ENCODE measurements around the gene UGT1A7.

The UGT1A7 gene

DNA sequence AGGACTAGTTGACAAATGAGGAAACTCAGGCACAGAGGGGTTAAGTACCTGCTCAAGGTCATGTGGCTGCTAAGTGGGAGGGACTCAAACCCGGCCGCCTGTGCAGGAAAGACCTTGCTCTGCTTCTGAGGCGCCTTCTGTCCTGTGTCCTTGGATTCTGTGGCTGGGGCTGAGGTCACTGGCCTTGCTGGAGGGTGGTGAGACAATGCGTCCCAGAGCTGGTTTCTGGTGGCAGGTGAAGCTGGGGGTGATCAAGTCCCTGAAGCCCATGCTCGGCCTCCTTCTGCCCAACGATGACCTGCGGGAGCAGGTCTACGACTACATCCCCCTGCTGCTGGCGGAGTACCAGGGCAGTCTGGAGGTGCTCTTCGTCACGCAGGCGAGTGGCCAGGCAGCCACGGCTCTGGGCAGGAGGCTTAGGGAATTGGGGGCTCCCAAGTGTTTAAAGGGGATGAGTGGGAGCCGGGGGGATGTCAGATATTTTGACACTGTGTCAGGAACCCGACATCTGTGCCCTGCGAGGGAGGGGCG, 112.5 kb downstream of the UGT1A7 start:
- in situ Hi-C loops (cut with MboI; ENCODE audit: low sequenced_read_pairs), result no loop called here

GRCh38 chr2:233795735-233796171, 114.1 kb downstream of the UGT1A7 start:
- in situ Hi-C loops (cut with MboI; ENCODE audit: low sequenced_read_pairs), result no loop called here

DNA sequence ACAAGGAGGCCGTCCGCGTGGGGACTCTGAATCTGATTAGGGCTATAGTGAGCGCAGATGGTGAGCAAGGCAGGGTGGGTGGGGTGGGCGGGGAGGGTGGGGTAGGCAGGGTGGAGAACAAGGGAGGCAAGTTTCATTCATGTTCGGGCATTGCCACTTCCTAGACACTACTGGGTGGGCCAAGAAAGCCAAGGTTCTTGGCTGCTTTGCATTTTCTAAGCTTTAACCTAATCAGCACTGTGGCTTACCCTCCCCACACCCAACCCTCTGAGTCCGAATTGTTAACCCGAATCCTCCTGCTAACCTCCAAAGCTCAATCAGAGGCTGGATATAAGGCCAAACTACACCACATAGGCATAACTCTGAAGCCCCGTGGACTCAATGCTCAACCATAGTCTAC, 114.6 kb downstream of the UGT1A7 start:
- in situ Hi-C loops (cut with MboI; ENCODE audit: low sequenced_read_pairs), result no loop called here

GRCh38 chr2:233798335-233799086, 116.8 kb downstream of the UGT1A7 start:
- in situ Hi-C loops (cut with MboI; ENCODE audit: low sequenced_read_pairs), result no loop called here

DNA sequence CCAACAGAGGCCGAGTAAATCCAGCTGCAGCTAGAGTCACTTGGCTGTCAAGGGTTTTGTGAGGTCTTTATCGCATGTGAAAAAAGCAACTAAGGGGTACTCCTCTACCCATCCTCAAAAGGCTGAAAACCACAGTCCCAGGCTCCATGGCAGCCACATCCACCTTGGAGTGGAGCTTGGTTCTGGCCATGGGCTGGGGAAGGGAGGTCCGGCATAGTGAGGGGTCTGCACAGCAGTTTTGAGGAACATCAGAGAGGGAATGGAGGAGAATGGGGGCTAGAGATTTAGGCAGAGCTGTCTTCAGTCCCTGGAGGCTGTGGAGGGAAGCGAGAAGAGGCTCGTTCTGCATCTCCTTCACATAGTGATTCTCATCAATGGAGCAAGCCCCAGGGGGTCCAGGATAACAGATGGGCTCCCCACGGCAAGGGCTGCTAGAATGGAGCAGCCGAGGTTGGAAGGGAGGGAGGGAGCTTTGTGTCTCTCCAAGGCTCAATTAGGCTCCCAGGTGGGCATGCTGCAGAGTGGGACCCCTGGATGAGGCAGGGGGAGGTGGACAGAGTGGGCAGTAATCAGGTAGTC, 117.5 kb downstream of the UGT1A7 start:
- in situ Hi-C loops (cut with MboI; ENCODE audit: low sequenced_read_pairs), result no loop called here

GRCh38 chr2:233799716-233800115, 118.0 kb downstream of the UGT1A7 start:
- in situ Hi-C loops (cut with MboI; ENCODE audit: low sequenced_read_pairs), result no loop called here

DNA sequence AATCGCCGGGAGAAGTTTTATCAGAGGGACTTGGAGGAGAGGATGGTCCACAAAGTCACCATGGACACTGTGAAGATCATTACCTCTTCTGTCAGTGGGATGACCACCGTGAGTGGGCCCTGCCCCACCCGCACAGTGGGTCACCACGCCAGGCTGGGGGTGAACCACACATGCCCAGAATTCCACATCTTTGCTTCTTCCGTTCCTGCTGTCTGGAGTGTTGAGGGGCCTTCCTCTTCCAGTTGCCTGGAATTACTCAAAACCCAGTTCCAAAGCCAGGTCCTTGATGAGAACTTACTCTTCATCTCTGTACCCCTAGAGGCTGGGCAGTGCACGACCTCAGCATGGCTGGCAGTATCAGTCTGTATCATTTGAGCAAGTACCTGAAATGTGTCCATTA, 118.5 kb downstream of the UGT1A7 start:
- in situ Hi-C loops (cut with MboI; ENCODE audit: low sequenced_read_pairs), result no loop called here

- in situ Hi-C loops (cut with MboI; ENCODE audit: low sequenced_read_pairs), result no loop called here
Measured at GRCh38 chr2:233801357-233802131, 119.8 kb downstream of the UGT1A7 start.

DNA sequence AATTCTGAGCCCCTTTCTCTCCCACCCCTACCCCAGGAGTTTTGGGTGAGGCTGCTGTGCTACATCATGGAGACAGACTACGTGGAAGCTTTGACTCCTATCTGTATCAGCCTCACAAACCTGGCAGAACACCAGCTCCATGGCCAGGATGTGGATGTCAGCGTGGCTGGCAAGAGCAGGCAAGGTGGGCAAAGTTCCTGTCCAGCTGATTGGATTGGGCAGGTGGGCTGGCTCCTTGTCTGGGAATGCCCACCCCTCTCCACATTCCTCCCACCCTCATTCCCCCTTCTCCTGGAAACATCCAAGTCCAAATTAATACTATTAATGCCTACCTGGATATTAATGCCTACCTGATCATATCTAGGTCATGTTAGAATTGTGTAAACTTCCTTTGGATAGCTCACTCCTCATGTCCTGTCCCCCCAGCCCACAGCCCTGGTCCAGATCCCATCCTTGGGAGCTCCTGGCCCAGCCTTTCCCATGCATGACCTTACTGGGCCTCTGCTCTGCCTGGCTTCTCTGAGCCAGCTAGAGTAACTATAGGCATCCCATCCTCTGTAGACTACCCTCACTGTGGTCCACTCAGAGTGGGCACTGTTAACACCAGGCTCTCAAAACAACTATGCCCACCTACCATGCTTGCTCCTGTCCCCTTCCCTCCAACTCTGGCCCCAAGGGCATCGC, 120.6 kb downstream of the UGT1A7 start:
- in situ Hi-C loops (cut with MboI; ENCODE audit: low sequenced_read_pairs), result no loop called here

- in situ Hi-C loops (cut with MboI; ENCODE audit: low sequenced_read_pairs), result no loop called here
Measured at GRCh38 chr2:233803292-233803911, 121.7 kb downstream of the UGT1A7 start.

DNA sequence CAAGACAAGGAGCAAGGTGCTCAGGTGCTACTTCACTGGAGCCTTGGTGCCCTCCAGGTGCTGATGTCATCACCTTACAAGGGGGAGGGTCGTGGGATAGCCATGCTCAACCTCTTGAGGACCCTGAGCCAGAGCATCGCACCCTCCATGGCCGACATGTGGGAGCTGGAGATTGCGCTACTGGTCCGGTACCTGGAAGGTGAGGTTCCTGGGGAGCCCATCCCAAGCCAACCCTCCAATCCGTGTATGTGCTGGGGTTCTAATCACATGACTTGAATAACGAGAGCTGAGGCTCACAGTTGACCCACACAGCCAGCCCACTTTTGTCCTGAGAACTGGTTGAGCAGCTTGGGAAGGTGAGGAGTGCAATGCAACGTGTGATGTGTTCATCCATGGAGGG, 122.3 kb downstream of the UGT1A7 start:
- in situ Hi-C loops (cut with MboI; ENCODE audit: low sequenced_read_pairs), result no loop called here

GRCh38 chr2:233807215-233807865, 125.6 kb downstream of the UGT1A7 start:
- in situ Hi-C loops (cut with MboI; ENCODE audit: low sequenced_read_pairs), result no loop called here

DNA sequence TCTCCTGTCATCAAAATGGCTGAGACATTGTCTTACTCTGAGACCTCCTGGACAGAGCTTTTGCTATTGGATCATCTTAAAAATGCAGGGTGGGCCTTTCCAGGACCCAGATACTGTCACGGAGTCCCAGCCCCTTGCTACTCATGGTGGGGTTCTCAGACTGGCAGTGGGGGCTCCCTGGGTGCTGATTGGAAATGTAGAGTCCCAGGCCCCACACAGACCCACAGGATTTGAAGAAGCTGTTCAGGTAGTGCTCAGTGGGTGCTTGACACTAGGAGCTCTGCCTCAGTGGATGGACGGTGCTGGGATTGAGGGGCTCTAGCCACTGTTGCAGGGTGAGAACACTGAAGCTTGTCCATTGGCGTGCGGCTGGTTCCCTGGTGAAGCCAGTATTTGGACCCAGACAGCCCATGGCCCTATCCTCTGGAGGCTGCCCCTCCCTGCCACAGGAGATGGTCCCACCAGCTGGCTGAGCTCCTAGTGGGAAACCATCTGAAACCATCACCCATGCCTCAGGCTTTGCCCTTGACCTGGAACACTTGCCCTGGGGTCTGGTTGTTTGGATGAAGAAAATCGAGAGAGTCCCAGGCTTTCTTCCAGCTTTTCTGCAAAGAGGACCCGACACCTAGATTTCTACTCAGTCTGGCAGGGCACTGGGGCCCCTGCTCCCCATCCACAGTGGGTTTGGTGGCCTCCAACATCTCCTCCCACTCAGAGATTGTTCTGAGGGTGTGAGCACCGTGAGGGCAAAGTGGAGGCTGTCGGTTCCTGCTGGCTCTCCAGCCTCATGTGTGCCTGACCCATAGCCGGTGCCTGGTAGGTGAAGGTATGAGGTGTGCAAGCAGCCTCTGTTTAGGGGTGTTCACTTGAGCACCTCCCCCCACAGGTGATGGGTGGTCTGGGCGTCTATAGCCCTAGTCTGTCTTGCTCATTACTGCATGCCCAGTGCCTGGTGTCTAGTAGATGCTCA, 126.5 kb downstream of the UGT1A7 start:
- in situ Hi-C loops (cut with MboI; ENCODE audit: low sequenced_read_pairs), result no loop called here

GRCh38 chr2:233810385-233810784, 128.7 kb downstream of the UGT1A7 start:
- in situ Hi-C loops (cut with MboI; ENCODE audit: low sequenced_read_pairs), result no loop called here

- in situ Hi-C loops (cut with MboI; ENCODE audit: low sequenced_read_pairs), result no loop called here
Measured at GRCh38 chr2:233811087-233811486, 129.4 kb downstream of the UGT1A7 start.

- in situ Hi-C loops (cut with MboI; ENCODE audit: low sequenced_read_pairs), result no loop called here
Measured at GRCh38 chr2:233811732-233812131, 130.0 kb downstream of the UGT1A7 start.

DNA sequence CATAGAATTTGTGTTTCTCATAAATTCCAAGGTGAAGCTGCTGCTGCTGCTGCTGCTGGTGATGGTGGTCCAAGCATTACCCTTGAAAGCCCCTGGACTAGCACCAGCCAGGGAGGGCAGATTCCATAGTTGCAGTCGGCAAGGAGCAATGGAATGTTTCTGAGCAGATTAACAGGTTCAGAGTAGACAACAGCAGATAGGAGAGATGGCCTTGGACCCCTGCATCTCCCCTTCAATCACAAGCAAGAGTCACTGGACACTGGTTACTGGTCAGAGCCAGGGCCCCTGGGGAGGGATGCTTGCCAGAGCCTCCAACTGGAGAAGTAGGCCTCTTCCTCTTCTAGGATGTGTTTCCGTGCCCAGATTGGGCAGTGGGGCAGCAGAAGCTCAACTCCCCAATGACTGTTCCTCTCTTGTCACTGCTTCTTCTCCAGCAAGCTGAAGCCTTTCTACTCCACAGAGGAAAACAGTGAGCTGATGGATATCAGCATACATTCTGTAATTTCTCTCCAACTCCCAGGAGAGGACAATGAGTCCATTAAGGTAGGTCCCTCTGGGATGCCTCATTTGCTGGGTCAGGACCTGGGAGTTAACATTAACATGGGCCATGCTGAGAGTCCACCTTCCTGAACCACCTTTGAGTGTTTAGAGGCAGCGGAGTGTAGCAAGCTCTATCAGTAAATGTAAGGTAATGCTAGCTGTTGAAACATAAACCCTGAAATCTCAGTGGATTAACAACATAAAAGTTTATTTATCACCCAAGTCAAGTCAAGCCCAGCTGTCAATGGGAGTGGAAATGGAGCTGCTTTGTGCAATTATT, 131.7 kb downstream of the UGT1A7 start:
- in situ Hi-C loops (cut with MboI; ENCODE audit: low sequenced_read_pairs), result no loop called here
